ENCODE data around the gene UMODL1. TPM values are rescaled to one million over a fixed set of nuclear protein-coding genes. Genes with fewer than 3 reads are reported as not detected.

UMODL1 gene
- total RNA-seq, 2 experiments from 2014 or later, result 7.4 to 12.3 TPM

DNA sequence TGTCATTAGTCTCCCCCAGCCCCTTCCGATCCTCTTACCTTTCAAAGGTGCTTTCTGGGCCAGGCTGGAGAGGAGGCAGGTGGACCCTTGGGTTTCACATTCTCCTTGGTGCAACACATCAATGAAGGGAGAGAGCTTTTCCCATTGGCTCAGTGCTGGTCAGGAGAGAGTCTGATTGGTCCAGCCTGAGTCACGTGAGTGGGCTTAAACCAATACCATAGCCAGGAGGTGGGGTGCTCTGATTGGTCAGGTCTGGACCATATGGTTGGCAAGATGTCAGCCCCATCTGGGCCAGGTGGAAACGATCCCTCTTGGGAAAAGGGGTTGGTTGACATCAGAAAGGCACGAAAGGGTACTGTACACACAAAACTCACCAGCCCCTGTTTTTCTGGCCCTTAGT is 103.1 kb downstream of the UMODL1 start:
- Histone ChIP-seq H3K9me2 (ENCODE audit: insufficient read depth, low read length) (no peaks in the 10 kb centered on the region), H3K36me3 (ENCODE audit: insufficient read depth, low read length) (no peaks in the 10 kb centered on the region), H2AFZ (ENCODE audit: low read length) (peak overlapping the region; percentile 34; the same call in 1 of the 2 replicates), H3K9me3 (ENCODE audit: low read length) (0 out of 2 replicates have a peak, but pooled peaks cover 10% of the 10 kb centered on the region), H3K4me3 (ENCODE audit: low read depth, low read length, poor library complexity, severe bottlenecking) (no peak overlapping the region), H4K20me1 (ENCODE audit: insufficient read depth, low read length) (no peaks in the 10 kb centered on the region), H3K79me2 (ENCODE audit: insufficient read depth, low read depth, low read length) (no peaks in the 10 kb centered on the region), H3K4me1 (ENCODE audit: insufficient read depth, low read length, poor library complexity, severe bottlenecking) (peaks cover 36% of the 10 kb centered on the region), H3K27ac (ENCODE audit: low read depth, low read length, poor library complexity, severe bottlenecking) (no peak overlapping the region), H3K4me2 (ENCODE audit: low read length) (peak overlapping the region; percentile 25; the same call in 1 of the 2 replicates)
- intact Hi-C loops (cut with micrococcal nuclease; ENCODE audit: unreplicated experiment), result no loop called here
- TF ChIP-seq CTCF (conservative IDR thresholded peaks at IDR 0.05; ENCODE audit: low read length) (no peak), EZH2phosphoT487 (IDR thresholded peaks at IDR 0.05; ENCODE audit: borderline replicate concordance, low read depth, low read length) (no peak)
- DNase-seq (ENCODE audit: low spot score), result peak; percentile 47
- ChIA-PET POLR2A (interaction anchor here (1.4 kb wide), 1 partner anchor 13 kb away, joined by 4 read pairs; no protein-coding TSS in a partner anchor), CTCF (ENCODE audit: unreplicated experiment) (no interaction called here)
- BruUV-seq (replicated peaks), result no TSS peak

- Histone ChIP-seq H3K27ac (ENCODE audit: low read depth, low read length, poor library complexity, severe bottlenecking) (no peak overlapping the region), H3K4me1 (ENCODE audit: insufficient read depth, low read length, poor library complexity, severe bottlenecking) (peaks cover 30% of the 10 kb centered on the region), H4K20me1 (ENCODE audit: insufficient read depth, low read length) (no peaks in the 10 kb centered on the region), H3K9me2 (ENCODE audit: insufficient read depth, low read length) (no peaks in the 10 kb centered on the region), H3K9me3 (ENCODE audit: low read length) (0 out of 2 replicates have a peak, but pooled peaks cover 10% of the 10 kb centered on the region), H2AFZ (ENCODE audit: low read length) (no peak overlapping the region), H3K79me2 (ENCODE audit: insufficient read depth, low read depth, low read length) (no peaks in the 10 kb centered on the region), H3K36me3 (ENCODE audit: insufficient read depth, low read length) (no peaks in the 10 kb centered on the region), H3K4me3 (ENCODE audit: low read depth, low read length, poor library complexity, severe bottlenecking) (no peak overlapping the region), H3K4me2 (ENCODE audit: low read length) (no peak overlapping the region)
- no TSS peak for BruUV-seq (replicated peaks)
- TF ChIP-seq EZH2phosphoT487 (IDR thresholded peaks at IDR 0.05; ENCODE audit: borderline replicate concordance, low read depth, low read length), result no peak
- no peak for TF ChIP-seq CTCF (conservative IDR thresholded peaks at IDR 0.05; ENCODE audit: low read length)
- ChIA-PET POLR2A (interaction anchor here (1.0 to 3.2 kb wide), 2 partner anchors 11 to 45 kb away, joined by 3 to 13 read pairs; no protein-coding TSS in a partner anchor), CTCF (ENCODE audit: unreplicated experiment) (no interaction called here)
- no peak for DNase-seq (ENCODE audit: low spot score)
- intact Hi-C loops (cut with micrococcal nuclease; ENCODE audit: unreplicated experiment), result no loop called here
Measured at GRCh38 chr21:42175110-42175710, 104.1 kb downstream of the UMODL1 start.

DNA sequence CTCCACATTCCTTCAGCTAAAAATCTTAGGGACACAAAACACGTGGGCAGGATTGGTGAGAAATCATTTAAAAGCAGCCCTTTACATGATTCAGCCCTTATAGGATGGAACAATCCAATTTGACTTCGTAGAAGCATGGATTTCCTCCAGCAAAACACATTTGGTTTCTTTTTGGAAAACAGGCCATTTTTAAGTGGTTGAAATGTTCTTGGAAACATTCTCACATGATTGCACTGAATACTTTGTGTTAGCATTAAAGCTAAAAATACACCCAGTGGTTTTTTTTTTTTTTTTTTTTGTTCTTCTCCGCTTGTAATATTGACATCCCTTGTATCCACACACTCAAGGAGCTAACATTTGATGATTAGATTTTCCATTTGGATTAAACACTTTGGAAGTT is 105.7 kb downstream of the UMODL1 start:
- Histone ChIP-seq H3K4me1 (ENCODE audit: insufficient read depth, low read length, poor library complexity, severe bottlenecking) (peaks cover 14% of the 10 kb centered on the region), H3K36me3 (ENCODE audit: insufficient read depth, low read length) (no peaks in the 10 kb centered on the region), H3K9me2 (ENCODE audit: insufficient read depth, low read length) (no peaks in the 10 kb centered on the region), H3K4me2 (ENCODE audit: low read length) (no peak overlapping the region), H3K79me2 (ENCODE audit: insufficient read depth, low read depth, low read length) (no peaks in the 10 kb centered on the region), H2AFZ (ENCODE audit: low read length) (no peak overlapping the region; the same call in 1 of the 2 replicates), H3K27ac (ENCODE audit: low read depth, low read length, poor library complexity, severe bottlenecking) (no peak overlapping the region), H4K20me1 (ENCODE audit: insufficient read depth, low read length) (no peaks in the 10 kb centered on the region), H3K4me3 (ENCODE audit: low read depth, low read length, poor library complexity, severe bottlenecking) (no peak overlapping the region), H3K9me3 (ENCODE audit: low read length) (0 out of 2 replicates have a peak, but pooled peaks cover 10% of the 10 kb centered on the region)
- no TSS peak for BruUV-seq (replicated peaks)
- POLR2A ChIA-PET, result interaction anchor here (1.1 to 3.2 kb wide), 3 partner anchors 9 to 57 kb away, joined by 4 to 13 read pairs (median 5); no protein-coding TSS in a partner anchor
- intact Hi-C loops (cut with micrococcal nuclease; ENCODE audit: unreplicated experiment), result no loop called here
- CTCF ChIA-PET (ENCODE audit: unreplicated experiment), result no interaction called here
- no peak for DNase-seq (ENCODE audit: low spot score)
- TF ChIP-seq CTCF (conservative IDR thresholded peaks at IDR 0.05; ENCODE audit: low read length) (no peak), EZH2phosphoT487 (IDR thresholded peaks at IDR 0.05; ENCODE audit: borderline replicate concordance, low read depth, low read length) (no peak)

Measured in OCI-LY7 (cell line).